GM12891 (cell line): ENCODE measurements around the gene KANSL1.
A peak's percentile ranks its signal among the peaks of the same experiment; 100 is the strongest.

Experiments
- DNase-seq: peaks from one replicate; pipeline ENCODE4 v3.0.0; 2011; ENCODE audit warnings: low spot score; ENCODE audit not compliant: insufficient read length
- FAIRE-seq: peaks from 2 replicates; lab custom pipeline; 2011; peaks lifted over from hg19 to GRCh38; lab: Jason Lieb, UNC
- PAX5 ChIP-seq: IDR thresholded peaks from 2 replicates; pipeline ENCODE4 v1.6.1; 2011; ENCODE audit warnings: low read length, moderate library complexity, mild to moderate bottlenecking; ENCODE audit not compliant: insufficient read depth, severe bottlenecking
- POLR2A ChIP-seq: IDR thresholded peaks from 2 replicates; pipeline ENCODE4 v1.6.1; 2011; ENCODE audit warnings: low read depth, low read length, control low read depth
- POLR2AphosphoS5 ChIP-seq: IDR thresholded peaks from 2 replicates; pipeline ENCODE4 v1.6.1; 2011; ENCODE audit warnings: low read depth, low read length, control low read depth
- POU2F2 ChIP-seq: IDR thresholded peaks from 2 replicates; pipeline ENCODE4 v1.6.1; 2011; ENCODE audit warnings: low read depth, mild to moderate bottlenecking, control low read depth, low read length, moderate library complexity
- SPI1 ChIP-seq: IDR thresholded peaks from 2 replicates; pipeline ENCODE4 v1.6.1; 2011; ENCODE audit warnings: low read depth, low read length, control low read depth
- TAF1 ChIP-seq: IDR thresholded peaks from 2 replicates; pipeline ENCODE4 v1.6.1; 2011; ENCODE audit warnings: low read depth, low read length, control low read depth

The KANSL1 gene

DNA sequence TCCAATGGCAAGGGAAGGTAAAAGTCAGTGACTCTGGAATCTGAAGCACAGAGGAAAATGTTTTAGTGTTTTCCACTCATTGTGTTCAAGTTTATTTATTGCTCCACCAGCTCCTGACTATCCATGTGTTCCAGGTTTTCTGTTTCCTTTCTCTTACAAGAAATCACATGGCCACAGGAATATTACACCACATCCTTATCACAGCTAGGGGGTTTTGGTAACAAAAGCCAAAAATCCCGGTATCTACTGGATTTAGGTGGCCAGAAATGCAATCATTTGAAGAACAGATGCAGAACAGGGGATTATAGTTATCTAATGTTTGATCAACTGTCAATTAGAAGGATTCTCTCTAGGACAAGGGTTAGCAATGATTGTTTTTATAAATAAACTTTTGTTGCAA lies 146.3 kb downstream of the KANSL1 start:
- no peak for DNase-seq
- TF ChIP-seq POLR2A (no peak), PAX5 (no peak), TAF1 (no peak), SPI1 (no peak), POLR2AphosphoS5 (no peak), POU2F2 (no peak)
- FAIRE-seq: no peak

DNA sequence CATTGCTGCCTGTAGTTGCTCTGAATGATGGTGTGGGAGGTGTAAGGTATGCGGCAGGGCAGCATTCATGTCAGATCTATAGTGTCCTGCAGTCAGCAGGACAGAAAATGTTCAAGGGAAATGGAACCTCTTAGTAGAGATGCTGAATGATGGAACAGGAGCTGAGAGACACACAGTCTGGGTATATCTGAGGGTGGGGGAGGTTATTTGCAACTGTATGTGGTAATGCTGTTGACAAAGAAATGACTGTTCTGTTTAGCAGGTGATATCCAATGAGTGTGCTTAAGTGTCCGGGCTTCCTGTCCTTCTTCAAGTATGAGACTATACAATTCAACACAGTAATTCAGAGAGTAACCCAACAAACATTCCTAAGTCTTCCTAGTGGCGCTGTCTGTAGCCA lies 147.6 kb downstream of the KANSL1 start:
- DNase-seq: no peak
- no peak for TF ChIP-seq SPI1
- TF ChIP-seq POLR2A: no peak
- no peak for TF ChIP-seq PAX5
- TF ChIP-seq TAF1: no peak
- TF ChIP-seq POLR2AphosphoS5: no peak
- TF ChIP-seq POU2F2: no peak
- FAIRE-seq: no peak

- DNase-seq (no peak), FAIRE-seq (no peak)
- TF ChIP-seq POLR2A: no peak
Measured at GRCh38 chr17:46044989-46045388, 148.2 kb downstream of the KANSL1 start.

- FAIRE-seq (peak; percentile 26), DNase-seq (no peak)
- TF ChIP-seq POLR2A: no peak
- no peak for TF ChIP-seq POLR2AphosphoS5
- TF ChIP-seq PAX5: no peak
- no peak for TF ChIP-seq POU2F2
Measured at GRCh38 chr17:46044286-46044928, 148.8 kb downstream of the KANSL1 start.

GRCh38 chr17:46043606-46044005 lies 149.6 kb downstream of the KANSL1 start:
- no peak for DNase-seq
- FAIRE-seq: no peak
- TF ChIP-seq PAX5 (no peak), TAF1 (no peak), POU2F2 (no peak), POLR2A (no peak), SPI1 (no peak), POLR2AphosphoS5 (no peak)

DNA sequence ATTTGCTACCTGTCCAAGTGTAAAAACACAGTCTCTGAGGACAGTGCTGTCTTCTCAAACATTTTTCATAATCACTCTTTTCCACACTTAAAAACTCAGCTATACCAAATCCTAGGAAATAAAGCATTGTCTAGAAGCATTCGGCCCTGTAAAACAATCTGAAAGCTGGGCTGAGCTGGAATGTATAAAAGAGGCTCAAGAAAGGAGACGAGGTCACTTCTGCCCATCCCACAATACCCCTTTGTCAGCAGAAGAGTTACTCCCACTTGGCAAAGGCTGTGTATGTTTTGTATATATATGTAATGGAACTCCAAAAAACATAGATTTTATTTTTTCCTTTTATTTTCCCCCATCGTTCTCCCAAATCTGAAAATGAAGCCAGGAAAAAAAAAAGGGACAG lies 150.3 kb downstream of the KANSL1 start:
- DNase-seq (no peak), FAIRE-seq (no peak)
- no peak for TF ChIP-seq POLR2A
- TF ChIP-seq SPI1: no peak
- TF ChIP-seq TAF1: no peak
- no peak for TF ChIP-seq POLR2AphosphoS5
- TF ChIP-seq PAX5: no peak
- TF ChIP-seq POU2F2: no peak

DNA sequence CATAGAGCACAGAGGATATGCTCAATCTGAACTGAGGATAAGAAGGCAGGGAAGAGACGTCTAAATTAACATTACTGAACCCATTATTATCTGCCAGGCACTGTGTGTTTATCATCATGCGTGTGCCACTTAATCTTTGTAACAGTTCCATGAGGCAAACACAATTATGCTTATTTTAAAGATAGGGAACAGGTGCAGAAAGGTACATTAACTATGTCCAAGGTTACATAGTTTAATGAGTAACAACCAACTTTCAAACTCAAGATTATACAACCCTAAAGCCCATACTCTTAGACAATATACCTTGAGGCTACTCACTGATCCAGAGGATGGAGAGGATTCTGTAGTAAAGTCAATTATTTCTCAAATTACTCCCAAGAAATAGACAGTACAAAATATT lies 151.0 kb downstream of the KANSL1 start:
- DNase-seq: no peak
- no peak for TF ChIP-seq POU2F2
- no peak for TF ChIP-seq POLR2AphosphoS5
- TF ChIP-seq TAF1: no peak
- TF ChIP-seq POLR2A: no peak
- no peak for TF ChIP-seq SPI1
- no peak for TF ChIP-seq PAX5
- FAIRE-seq: no peak

- no peak for TF ChIP-seq POLR2A
- no peak for TF ChIP-seq PAX5
- TF ChIP-seq SPI1: no peak
- no peak for TF ChIP-seq POU2F2
- TF ChIP-seq POLR2AphosphoS5: no peak
- no peak for TF ChIP-seq TAF1
- FAIRE-seq (no peak), DNase-seq (no peak)
Measured at GRCh38 chr17:46039592-46040186, 153.5 kb downstream of the KANSL1 start.

DNA sequence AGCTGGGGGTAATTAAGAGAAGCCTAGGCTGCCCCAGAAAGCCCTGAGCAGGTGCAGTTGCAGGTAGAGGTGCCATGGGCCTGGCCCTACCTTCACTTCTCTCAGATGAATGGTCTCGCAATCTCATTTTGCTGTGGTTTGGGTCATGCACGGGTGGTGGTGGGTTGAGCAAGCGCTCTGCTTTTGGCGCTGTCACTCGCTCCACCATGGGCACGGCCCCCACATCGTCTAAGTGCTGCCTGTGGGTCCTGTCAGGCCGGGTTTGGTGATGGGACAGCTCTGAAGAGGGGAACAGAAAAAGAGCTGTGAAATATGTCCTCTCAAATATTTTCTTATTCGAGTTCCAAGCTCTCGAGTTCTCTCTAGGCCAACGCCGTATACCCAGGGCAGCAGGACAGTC lies 154.3 kb downstream of the KANSL1 start:
- FAIRE-seq: no peak
- no peak for TF ChIP-seq PAX5
- DNase-seq: no peak

DNA sequence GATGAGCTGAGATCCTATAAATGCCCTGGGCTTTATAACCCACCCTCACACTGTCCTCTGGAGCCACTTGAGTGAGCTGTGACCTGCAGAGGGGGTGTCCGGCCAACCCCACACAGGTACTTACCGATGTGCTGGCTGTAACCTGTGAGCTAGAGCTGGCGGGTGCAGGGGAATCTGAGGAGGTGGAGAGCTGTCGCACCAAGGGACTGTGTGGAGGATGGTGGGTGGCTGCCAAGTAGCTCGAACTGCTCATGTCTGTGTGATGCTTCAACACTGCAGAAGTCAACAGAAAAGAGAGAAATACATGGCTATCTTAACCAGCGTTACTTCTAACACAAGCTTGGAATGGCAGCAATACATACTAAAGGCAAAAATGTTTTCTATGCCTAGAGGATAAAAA lies 154.8 kb downstream of the KANSL1 start:
- DNase-seq (no peak), FAIRE-seq (no peak)
- TF ChIP-seq POLR2A (no peak), SPI1 (no peak), POLR2AphosphoS5 (no peak), PAX5 (no peak), POU2F2 (no peak), TAF1 (no peak)

- DNase-seq (no peak), FAIRE-seq (no peak)
- TF ChIP-seq SPI1 (no peak), POU2F2 (no peak), POLR2AphosphoS5 (no peak), POLR2A (no peak), TAF1 (no peak), PAX5 (no peak)
Measured at GRCh38 chr17:46037722-46038255, 155.4 kb downstream of the KANSL1 start.
